Ecto neural progenitor cell (in vitro differentiated cells): ENCODE measurements around the gene RTL1.

Source experiments
- DNase-seq: peaks from one replicate; pipeline ENCODE4 v3.0.0-alpha.2; 2018; ENCODE audit warnings: low spot score

The RTL1 gene

GRCh38 chr14:100898465-100898864 lies 5.1 kb downstream of the RTL1 start:
- peak; percentile 33 for DNase-seq

GRCh38 chr14:100896369-100897060 lies 7.0 kb downstream of the RTL1 start:
- peak; percentile 51 for DNase-seq

GRCh38 chr14:100895411-100895810 lies 8.1 kb downstream of the RTL1 start:
- no peak for DNase-seq

- DNase-seq = no peak
Measured at GRCh38 chr14:100894416-100894815, 9.1 kb downstream of the RTL1 start.

GRCh38 chr14:100893760-100894159 lies 9.8 kb downstream of the RTL1 start:
- no peak for DNase-seq

- DNase-seq = no peak
Measured at GRCh38 chr14:100893228-100893601, 10.3 kb downstream of the RTL1 start.

GRCh38 chr14:100892496-100893227 lies 10.9 kb downstream of the RTL1 start:
- DNase-seq = peak; percentile 32

- DNase-seq = no peak
Measured at GRCh38 chr14:100891501-100892445, 11.7 kb downstream of the RTL1 start.

GRCh38 chr14:100891051-100891450 lies 12.5 kb downstream of the RTL1 start:
- no peak for DNase-seq

- DNase-seq = no peak
Measured at GRCh38 chr14:100890061-100890850, 13.3 kb downstream of the RTL1 start.

GRCh38 chr14:100889641-100890040 lies 13.9 kb downstream of the RTL1 start:
- no peak for DNase-seq

- no peak for DNase-seq
Measured at GRCh38 chr14:100888789-100889315, 14.7 kb downstream of the RTL1 start.

GRCh38 chr14:100887728-100888335 lies 15.7 kb downstream of the RTL1 start:
- DNase-seq = no peak

GRCh38 chr14:100885617-100886016 lies 17.9 kb downstream of the RTL1 start:
- DNase-seq = no peak

GRCh38 chr14:100885196-100885595 lies 18.3 kb downstream of the RTL1 start:
- no peak for DNase-seq

- DNase-seq = no peak
Measured at GRCh38 chr14:100884456-100884855, 19.1 kb downstream of the RTL1 start.

GRCh38 chr14:100883789-100884101 lies 19.8 kb downstream of the RTL1 start:
- DNase-seq = no peak

GRCh38 chr14:100882991-100883788 lies 20.3 kb downstream of the RTL1 start:
- DNase-seq = no peak

- no peak for DNase-seq
Measured at GRCh38 chr14:100882026-100882967, 21.2 kb downstream of the RTL1 start.
